CD8-positive, alpha-beta memory T cell (primary cell): ENCODE measurements around the gene TAGLN. TPM values are rescaled to one million over a fixed set of nuclear protein-coding genes. Genes with fewer than 3 reads are reported as not detected.
"Not testable (repeated sequence)": the region's sequence is repeated elsewhere in the genome, so short reads cannot be mapped to it uniquely, and the experiment has no call there.

Source experiments
- CTCF ChIA-PET: fragments of 350-600 bp; sonication (Branson Sonifier 250); formaldehyde crosslinking; loops from one replicate; lab custom pipeline; 2021; ENCODE audit warnings: antibody characterized with exemption; lab: Charles Lee
- POLR2A ChIA-PET: fragments of 350-600 bp; sonication (Branson Sonifier 250); formaldehyde crosslinking; loops from one replicate; lab custom pipeline; 2021; ENCODE audit warnings: antibody characterized with exemption; lab: Charles Lee
- DNase-seq, 5 donors: peaks; one replicate each; pipeline versions ENCODE4 v3.0.0 to v3.0.0-alpha.2; 2020 to 2022; ENCODE audit warnings: mixed read lengths in 1 of 5
- H3K27ac ChIP-seq: one replicate; pipeline ENCODE4 v1.7.0; 2013; ENCODE audit warnings: low read depth, mild to moderate bottlenecking, low read length, moderate library complexity
- H3K27me3 ChIP-seq: 2 replicates; pipeline ENCODE4 v1.7.0; 2013; ENCODE audit warnings: low read length, mild to moderate bottlenecking; ENCODE audit not compliant: insufficient read depth, poor library complexity, severe bottlenecking
- H3K36me3 ChIP-seq: 2 replicates; pipeline ENCODE4 v1.7.0; 2013; ENCODE audit warnings: mild to moderate bottlenecking, low read length, moderate library complexity; ENCODE audit not compliant: insufficient read depth
- H3K4me1 ChIP-seq: 2 replicates; pipeline ENCODE4 v1.7.0; 2013; ENCODE audit warnings: mild to moderate bottlenecking, low read length, moderate library complexity; ENCODE audit not compliant: insufficient read depth
- H3K4me3 ChIP-seq: 2 replicates; pipeline ENCODE4 v1.7.0; 2013; ENCODE audit warnings: mild to moderate bottlenecking, low read length
- H3K9me3 ChIP-seq: 2 replicates; pipeline ENCODE4 v1.7.0; 2013; ENCODE audit warnings: mild to moderate bottlenecking, low read length
- H3K27ac Mint-ChIP-seq, 8 donors: one replicate each; pipeline ENCODE4 v1.8.0; 2020 to 2021; ENCODE audit warnings: mixed read lengths in 8 of 8, mild to moderate bottlenecking in 6 of 8, inconsistent platforms in 3 of 8, moderate library complexity in 3 of 8
- H3K27me3 Mint-ChIP-seq, 2 donors: one replicate each; pipeline ENCODE4 v1.8.0; 2020 to 2021; ENCODE audit warnings: mixed read lengths in 2 of 2, mild to moderate bottlenecking in 1 of 2, moderate library complexity in 1 of 2
- H3K36me3 Mint-ChIP-seq, 3 donors: one replicate each; pipeline ENCODE4 v1.8.0; 2020 to 2021; ENCODE audit warnings: mixed read lengths in 3 of 3, inconsistent platforms in 1 of 3, mild to moderate bottlenecking in 1 of 3
- H3K4me1 Mint-ChIP-seq, 3 donors: one replicate each; pipeline ENCODE4 v1.8.0; 2020 to 2021; ENCODE audit warnings: mixed read lengths in 3 of 3, inconsistent platforms in 1 of 3, mild to moderate bottlenecking in 1 of 3
- H3K4me3 Mint-ChIP-seq, 7 donors: one replicate each; pipeline ENCODE4 v1.8.0; 2020 to 2021; ENCODE audit warnings: mixed read lengths in 7 of 7, mild to moderate bottlenecking in 6 of 7, moderate library complexity in 4 of 7, inconsistent platforms in 2 of 7
- H3K9me3 Mint-ChIP-seq, 5 donors: one replicate each; pipeline ENCODE4 v1.8.0; 2020 to 2022; ENCODE audit warnings: mixed read lengths in 5 of 5, mild to moderate bottlenecking in 3 of 5, moderate library complexity in 2 of 5, inconsistent platforms in 1 of 5
- polyA plus RNA-seq: library from polyadenylated mRNA; unstranded; fragments of 300-500 nt; fragmentation: Illumina TruSeq; gene quantifications from one replicate; pipeline ENCODE4 v1.2.3, GENCODE V29; 2021
- total RNA-seq, 2 experiments: library from RNA; stranded (reverse); gene quantifications; one replicate each; pipeline ENCODE4 v1.2.3, GENCODE V29; 2021

Gene TAGLN
- total and polyA plus RNA-seq, 3 experiments from 2014 or later: 0.35 to 2.2 (median 1.8) TPM

GRCh38 chr11:117205211-117205818 is 6.1 kb downstream of the TAGLN start:
- CTCF ChIA-PET: no interaction called here

GRCh38 chr11:117206111-117206510 is 6.9 kb downstream of the TAGLN start:
- H3K36me3 ChIP-seq, H3K4me3 ChIP-seq, H3K4me1 Mint-ChIP-seq, H3K9me3 Mint-ChIP-seq, H3K27me3 Mint-ChIP-seq, H3K27me3 ChIP-seq, H3K4me1 ChIP-seq, POLR2A ChIA-PET, DNase-seq, H3K9me3 ChIP-seq, CTCF ChIA-PET, H3K4me3 Mint-ChIP-seq, H3K27ac ChIP-seq: not testable (repeated sequence)
- peak overlapping the region in 4 of 8 donors; percentile 50 to 80 (median 62) for H3K27ac Mint-ChIP-seq
- H3K36me3 Mint-ChIP-seq: peaks cover 0 to 55% (median 5%) of the 10 kb centered on the region in 3 donors

More at GRCh38 chr11:117205211-117205818, 6.1 kb downstream of the TAGLN start:
- Mint-ChIP-seq H3K9me3 (no peaks in the 10 kb centered on the region), H3K36me3 (peaks cover 0 to 51% (median 5%) of the 10 kb centered on the region in 3 donors), H3K4me1 (peaks cover 0 to 6% (median 4%) of the 10 kb centered on the region in 3 donors), H3K27ac (peak overlapping the region in 3 of 8 donors; percentile 38 to 77 (median 55)), H3K27me3 (no peaks in the 10 kb centered on the region), H3K4me3 (no peak overlapping the region)
- H3K36me3 ChIP-seq: no peaks in the 10 kb centered on the region
- POLR2A ChIA-PET: no interaction called here
- DNase-seq: no peak
- no peak overlapping the region for H3K4me3 ChIP-seq
- no peaks in the 10 kb centered on the region for H3K27me3 ChIP-seq
- H3K4me1 ChIP-seq: no peaks in the 10 kb centered on the region
- no peaks in the 10 kb centered on the region for H3K9me3 ChIP-seq
- H3K27ac ChIP-seq: no peak overlapping the region

- H3K9me3 Mint-ChIP-seq, H3K4me1 ChIP-seq, H3K27ac Mint-ChIP-seq, H3K36me3 ChIP-seq, H3K27me3 Mint-ChIP-seq, H3K4me3 ChIP-seq, H3K27ac ChIP-seq, CTCF ChIA-PET, H3K4me3 Mint-ChIP-seq, H3K27me3 ChIP-seq, POLR2A ChIA-PET, H3K9me3 ChIP-seq, DNase-seq: not testable (repeated sequence)
- peaks cover 0 to 60% (median 11%) of the 10 kb centered on the region in 3 donors for H3K36me3 Mint-ChIP-seq
- peaks cover 0 to 12% (median 8%) of the 10 kb centered on the region in 3 donors for H3K4me1 Mint-ChIP-seq
Observed at GRCh38 chr11:117206859-117207258, 7.7 kb downstream of the TAGLN start.

GRCh38 chr11:117207481-117207880 is 8.3 kb downstream of the TAGLN start:
- not testable (repeated sequence) for H3K4me3 Mint-ChIP-seq, H3K27ac Mint-ChIP-seq

GRCh38 chr11:117208710-117209109 is 9.5 kb downstream of the TAGLN start:
- DNase-seq, H3K27me3 ChIP-seq, CTCF ChIA-PET, H3K4me1 ChIP-seq, H3K27ac Mint-ChIP-seq, POLR2A ChIA-PET, H3K27ac ChIP-seq, H3K27me3 Mint-ChIP-seq, H3K4me3 ChIP-seq, H3K9me3 ChIP-seq, H3K4me3 Mint-ChIP-seq, H3K9me3 Mint-ChIP-seq: not testable (repeated sequence)
- H3K36me3 Mint-ChIP-seq: peaks cover 0 to 66% (median 20%) of the 10 kb centered on the region in 3 donors
- H3K4me1 Mint-ChIP-seq: peaks cover 0 to 16% (median 5%) of the 10 kb centered on the region in 3 donors
- peaks cover 19% of the 10 kb centered on the region for H3K36me3 ChIP-seq

More at GRCh38 chr11:117207481-117207880, 8.3 kb downstream of the TAGLN start:
- H3K4me1 ChIP-seq, H3K9me3 ChIP-seq, H3K9me3 Mint-ChIP-seq, CTCF ChIA-PET, H3K27me3 ChIP-seq, H3K36me3 ChIP-seq, H3K4me3 ChIP-seq, H3K27me3 Mint-ChIP-seq, POLR2A ChIA-PET, DNase-seq, H3K27ac ChIP-seq: not testable (repeated sequence)
- H3K4me1 Mint-ChIP-seq: peaks cover 0 to 13% (median 8%) of the 10 kb centered on the region in 3 donors
- H3K36me3 Mint-ChIP-seq: peaks cover 0 to 64% (median 11%) of the 10 kb centered on the region in 3 donors

- H3K4me3 Mint-ChIP-seq, H3K4me1 ChIP-seq, H3K27me3 Mint-ChIP-seq, DNase-seq, H3K4me3 ChIP-seq, H3K27ac ChIP-seq, H3K9me3 Mint-ChIP-seq, H3K9me3 ChIP-seq, POLR2A ChIA-PET, H3K27me3 ChIP-seq: not testable (repeated sequence)
- Mint-ChIP-seq H3K4me1 (peaks cover 0 to 21% (median 7%) of the 10 kb centered on the region in 3 donors), H3K36me3 (peaks cover 0 to 63% (median 24%) of the 10 kb centered on the region in 3 donors), H3K27ac (peak overlapping the region in 5 of 8 donors; percentile 12 to 93 (median 45))
- peaks cover 24% of the 10 kb centered on the region for H3K36me3 ChIP-seq
- CTCF ChIA-PET: interaction anchor here (1.3 to 1.7 kb wide), 2 partner anchors 17 to 30 kb away, joined by 3 to 4 read pairs; partner anchors contain the start of gene SIDT2
Observed at GRCh38 chr11:117209351-117210125, 10.4 kb downstream of the TAGLN start.

GRCh38 chr11:117210620-117211019 is 11.4 kb downstream of the TAGLN start:
- Mint-ChIP-seq H3K36me3 (peaks cover 0 to 58% (median 27%) of the 10 kb centered on the region in 3 donors), H3K4me3 (no peak overlapping the region), H3K4me1 (peaks cover 0 to 23% (median 9%) of the 10 kb centered on the region in 3 donors), H3K27ac (peak overlapping the region in 2 of 8 donors; percentile 45 to 71), H3K27me3 (no peaks in the 10 kb centered on the region), H3K9me3 (no peaks in the 10 kb centered on the region)
- H3K27me3 ChIP-seq: no peaks in the 10 kb centered on the region
- no peak overlapping the region for H3K4me3 ChIP-seq
- no peak overlapping the region for H3K27ac ChIP-seq
- H3K36me3 ChIP-seq: peaks cover 29% of the 10 kb centered on the region
- H3K4me1 ChIP-seq: no peaks in the 10 kb centered on the region
- no peak for DNase-seq
- ChIA-PET POLR2A (interaction anchor here (0.7 to 1.4 kb wide), 2 partner anchors 16 to 113 kb away, joined by 4 read pairs; partner anchors contain the start of gene SIK3), CTCF (interaction anchor here (1.0 to 1.7 kb wide), 3 partner anchors 16 to 51 kb away, joined by 3 to 4 read pairs (median 3); partner anchors contain the start of gene SIDT2)
- no peaks in the 10 kb centered on the region for H3K9me3 ChIP-seq
